Measurements from ENCODE around the gene MUC13. TPM values are rescaled to one million over a fixed set of nuclear protein-coding genes. Genes with fewer than 3 reads are reported as not detected.

The MUC13 gene
- total RNA-seq, 2 donors from 2014 or later: 0.10 TPM; not detected in 1

- DNase-seq (ENCODE audit: low spot score): peak; percentile 20
- intact Hi-C loops (cut with DNase I): loop anchor here (5.0 kb wide), 2 partner anchors 52 to 102 kb away; no protein-coding TSS in a partner anchor
Measured at GRCh38 chr3:124884474-124885101, 50.0 kb downstream of the MUC13 start.

GRCh38 chr3:124883766-124884473, 50.6 kb downstream of the MUC13 start:
- DNase-seq (ENCODE audit: low spot score): peak; percentile 40
- intact Hi-C loops (cut with DNase I): loop anchor here in 1 of 2 donors (5.0 kb wide), 1 partner anchor 52 kb away; no protein-coding TSS in a partner anchor

- intact Hi-C loops (cut with DNase I): loop anchor here in 1 of 2 donors (5.0 kb wide), 1 partner anchor 51 kb away; no protein-coding TSS in a partner anchor
- peak; percentile 10 for DNase-seq (ENCODE audit: low spot score)
Measured at GRCh38 chr3:124882816-124883747, 51.5 kb downstream of the MUC13 start.

GRCh38 chr3:124881976-124882697, 52.4 kb downstream of the MUC13 start:
- DNase-seq (ENCODE audit: low spot score): peak; percentile 58
- intact Hi-C loops (cut with DNase I): loop anchor here in 1 of 2 donors (5.0 kb wide), 1 partner anchor 50 kb away; no protein-coding TSS in a partner anchor

- no peak for DNase-seq (ENCODE audit: low spot score)
- intact Hi-C loops (cut with DNase I): no loop called here
Measured at GRCh38 chr3:124879337-124879680, 55.2 kb downstream of the MUC13 start.

GRCh38 chr3:124878561-124879336, 55.8 kb downstream of the MUC13 start:
- intact Hi-C loops (cut with DNase I): no loop called here
- peak; percentile 83 for DNase-seq (ENCODE audit: low spot score)

- no peak for DNase-seq (ENCODE audit: low spot score)
- intact Hi-C loops (cut with DNase I): no loop called here
Measured at GRCh38 chr3:124877674-124878073, 56.9 kb downstream of the MUC13 start.

GRCh38 chr3:124876401-124876878, 58.1 kb downstream of the MUC13 start:
- DNase-seq (ENCODE audit: low spot score): peak; percentile 44
- intact Hi-C loops (cut with DNase I): no loop called here

GRCh38 chr3:124873226-124873625, 61.3 kb downstream of the MUC13 start:
- intact Hi-C loops (cut with DNase I): no loop called here
- no peak for DNase-seq (ENCODE audit: low spot score)

- intact Hi-C loops (cut with DNase I): no loop called here
- no peak for DNase-seq (ENCODE audit: low spot score)
Measured at GRCh38 chr3:124867511-124867910, 67.0 kb downstream of the MUC13 start.

GRCh38 chr3:124862006-124862405, 72.5 kb downstream of the MUC13 start:
- no peak for DNase-seq (ENCODE audit: low spot score)
- intact Hi-C loops (cut with DNase I): no loop called here

- no peak for DNase-seq (ENCODE audit: low spot score)
- intact Hi-C loops (cut with DNase I): no loop called here
Measured at GRCh38 chr3:124861041-124861440, 73.5 kb downstream of the MUC13 start.

- peak; percentile 85 for DNase-seq (ENCODE audit: low spot score)
- intact Hi-C loops (cut with DNase I): no loop called here
Measured at GRCh38 chr3:124860599-124860998, 74.0 kb downstream of the MUC13 start.

GRCh38 chr3:124859025-124859424, 75.5 kb downstream of the MUC13 start:
- no peak for DNase-seq (ENCODE audit: low spot score)
- intact Hi-C loops (cut with DNase I): no loop called here

GRCh38 chr3:124858275-124858674, 76.3 kb downstream of the MUC13 start:
- intact Hi-C loops (cut with DNase I): no loop called here
- no peak for DNase-seq (ENCODE audit: low spot score)

- intact Hi-C loops (cut with DNase I): no loop called here
- DNase-seq (ENCODE audit: low spot score): no peak
Measured at GRCh38 chr3:124856677-124857076, 77.9 kb downstream of the MUC13 start.

Data from posterior vena cava (tissue), 2 donors.